HFFc6 (cell line): ENCODE results near the gene XYLT2. TPM values are rescaled to one million over a fixed set of nuclear protein-coding genes. Genes with fewer than 3 reads are reported as not detected.

Source experiments
- DNase-seq: peaks from one replicate; pipeline ENCODE4 v3.0.0-alpha.2; 2018
- H3K27ac Mint-ChIP-seq: 2 replicates; pipeline ENCODE4 v1.8.0; 2020; ENCODE audit warnings: mild to moderate bottlenecking, mixed read lengths
- H3K27me3 Mint-ChIP-seq: 2 replicates; pipeline ENCODE4 v1.8.0; 2021; ENCODE audit warnings: mild to moderate bottlenecking, moderate library complexity, mixed read lengths; ENCODE audit not compliant: insufficient read depth
- H3K36me3 Mint-ChIP-seq: 2 replicates; pipeline ENCODE4 v1.8.0; 2021; ENCODE audit warnings: low read depth, mixed read lengths
- H3K4me1 Mint-ChIP-seq: 2 replicates; pipeline ENCODE4 v1.8.0; 2020; ENCODE audit warnings: low read depth, mixed read lengths
- H3K4me3 Mint-ChIP-seq: 2 replicates; pipeline ENCODE4 v1.8.0; 2020; ENCODE audit warnings: mild to moderate bottlenecking, moderate library complexity, mixed read lengths
- H3K9me3 Mint-ChIP-seq: 2 replicates; pipeline ENCODE4 v1.8.0; 2020; ENCODE audit warnings: mild to moderate bottlenecking, mixed read lengths
- CTCF ChIP-seq: fragments of 200-600 bp; sonication (generic); IDR thresholded peaks from 2 replicates; pipeline ENCODE4 v1.5.0; 2021; ENCODE audit warnings: antibody characterized with exemption, mild to moderate bottlenecking
- total RNA-seq, 6 experiments: library from RNA; stranded (reverse); fragmentation: NEBNext Ultra II Directional; extraction: Animal tissue kit (Norgen Biotek cat#: 25700); gene quantifications; 2 replicates in 1 of 6; 3 replicates in 5 of 6; pipeline ENCODE4 v1.2.3, GENCODE V29; 2021

Gene XYLT2
- total RNA-seq, 6 experiments from 2014 or later: 38.9 to 47.1 (median 43.2) TPM

DNA sequence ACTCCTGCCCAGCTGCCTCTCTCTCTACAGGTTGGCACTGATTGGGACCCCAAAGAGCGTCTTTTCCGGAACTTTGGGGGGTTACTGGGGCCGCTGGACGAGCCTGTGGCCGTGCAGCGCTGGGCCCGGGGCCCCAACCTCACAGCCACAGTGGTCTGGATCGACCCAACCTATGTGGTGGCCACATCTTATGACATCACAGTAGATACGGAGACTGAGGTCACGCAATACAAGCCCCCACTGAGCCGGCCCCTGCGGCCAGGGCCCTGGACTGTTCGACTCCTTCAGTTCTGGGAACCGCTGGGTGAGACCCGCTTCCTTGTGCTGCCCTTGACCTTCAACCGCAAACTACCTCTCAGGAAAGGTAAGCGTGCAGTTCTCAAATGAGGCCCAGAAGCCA, 12.3 kb downstream of the XYLT2 start:
- no peak for DNase-seq
- TF ChIP-seq CTCF: no peak
- Mint-ChIP-seq H3K27me3 (no peaks in the 10 kb centered on the region; the same call in none of the 2 replicates), H3K4me3 (no peak overlapping the region), H3K9me3 (no peaks in the 10 kb centered on the region), H3K4me1 (peaks cover 15% of the 10 kb centered on the region), H3K36me3 (peaks cover 4% of the 10 kb centered on the region; the same call in 1 of the 2 replicates), H3K27ac (no peak overlapping the region)

- Mint-ChIP-seq H3K27me3 (no peaks in the 10 kb centered on the region; the same call in none of the 2 replicates), H3K4me3 (no peak overlapping the region), H3K9me3 (no peaks in the 10 kb centered on the region), H3K36me3 (peaks cover 3% of the 10 kb centered on the region; the same call in 1 of the 2 replicates), H3K27ac (no peak overlapping the region; the same call in 1 of the 2 replicates), H3K4me1 (peaks cover 25% of the 10 kb centered on the region)
- DNase-seq: no peak
- no peak for TF ChIP-seq CTCF
These were observed 13.2 kb downstream of the XYLT2 start for GRCh38 chr17:50359005-50359699.

DNA sequence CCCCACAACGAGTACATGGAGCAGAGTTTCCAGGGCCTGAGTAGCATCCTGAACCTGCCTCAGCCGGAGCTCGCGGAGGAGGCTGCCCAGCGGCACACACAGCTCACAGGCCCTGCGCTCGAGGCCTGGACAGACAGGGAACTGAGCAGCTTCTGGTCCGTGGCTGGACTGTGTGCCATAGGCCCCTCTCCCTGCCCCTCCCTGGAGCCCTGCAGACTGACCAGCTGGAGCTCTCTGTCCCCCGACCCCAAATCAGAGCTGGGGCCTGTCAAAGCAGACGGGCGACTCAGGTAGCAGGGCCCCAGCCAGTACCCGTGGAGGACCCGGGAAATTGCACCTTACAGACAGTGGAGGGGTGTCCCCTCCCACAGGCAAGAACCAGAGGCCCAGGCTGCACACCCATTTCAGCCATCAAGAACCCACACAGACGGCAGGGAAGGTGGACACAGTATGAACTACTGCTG, 14.1 kb downstream of the XYLT2 start:
- Mint-ChIP-seq H3K36me3 (no peaks in the 10 kb centered on the region; the same call in 1 of the 2 replicates), H3K27ac (no peak overlapping the region), H3K9me3 (no peaks in the 10 kb centered on the region), H3K27me3 (no peaks in the 10 kb centered on the region; the same call in none of the 2 replicates), H3K4me1 (peaks cover 34% of the 10 kb centered on the region), H3K4me3 (no peak overlapping the region)
- no peak for DNase-seq
- no peak for TF ChIP-seq CTCF

GRCh38 chr17:50360486-50361115, 14.7 kb downstream of the XYLT2 start:
- H3K27me3 Mint-ChIP-seq: no peaks in the 10 kb centered on the region; the same call in none of the 2 replicates
- DNase-seq: no peak
- H3K4me1 Mint-ChIP-seq: peaks cover 39% of the 10 kb centered on the region
- H3K27ac Mint-ChIP-seq: no peak overlapping the region
- H3K4me3 Mint-ChIP-seq: no peak overlapping the region
- H3K36me3 Mint-ChIP-seq: no peaks in the 10 kb centered on the region; the same call in 1 of the 2 replicates
- H3K9me3 Mint-ChIP-seq: no peaks in the 10 kb centered on the region
- no peak for TF ChIP-seq CTCF

- Mint-ChIP-seq H3K36me3 (no peaks in the 10 kb centered on the region; the same call in 1 of the 2 replicates), H3K27me3 (no peaks in the 10 kb centered on the region; the same call in none of the 2 replicates), H3K4me3 (no peak overlapping the region), H3K9me3 (no peaks in the 10 kb centered on the region), H3K4me1 (peaks cover 41% of the 10 kb centered on the region), H3K27ac (peak overlapping the region; percentile 74)
- TF ChIP-seq CTCF: peak; percentile 88
- peak; percentile 58 for DNase-seq
These were observed 15.9 kb downstream of the XYLT2 start for GRCh38 chr17:50361561-50362480.
